Activated CD4-positive, CD25-positive, alpha-beta regulatory T cell treated with anti-CD3 and anti-CD28 coated beads, Interleukin-2, amount 50 U/mL, for 24 hours (primary cell): ENCODE data around the gene TEX9.
"Not testable (repeated sequence)": the region's sequence is repeated elsewhere in the genome, so short reads cannot be mapped to it uniquely, and the experiment has no call there.

Experiments
- ATAC-seq, 2 donors: fragments of 150-1000 bp; cut with Tn5 transposase; one replicate each; pipeline ENCODE4 v1.10.0; 2021; ENCODE audit warnings: mild to moderate bottlenecking in 1 of 2, moderate library complexity in 1 of 2

The TEX9 gene

GRCh38 chr15:56365075-56365711, at the start of gene TEX9:
TSS of gene TEX9 (plus strand) at chr15:56365426. CDS start at chr15:56365451, 25 bp downstream.
- ATAC-seq: peak; percentile 90 to 91

GRCh38 chr15:56316561-56316960, 48.7 kb upstream of the TEX9 start:
- not testable (repeated sequence) for ATAC-seq

GRCh38 chr15:56320316-56320715, 44.9 kb upstream of the TEX9 start:
- ATAC-seq: no peak

- no peak for ATAC-seq
Observed at GRCh38 chr15:56320861-56321260, 44.4 kb upstream of the TEX9 start.

GRCh38 chr15:56322444-56322843, 42.8 kb upstream of the TEX9 start:
- no peak for ATAC-seq

- ATAC-seq: no peak
Observed at GRCh38 chr15:56323435-56323834, 41.8 kb upstream of the TEX9 start.

- ATAC-seq: no peak
Observed at GRCh38 chr15:56325186-56325585, 40.0 kb upstream of the TEX9 start.

- ATAC-seq: no peak
Observed at GRCh38 chr15:56327721-56328502, 37.3 kb upstream of the TEX9 start.

- no peak for ATAC-seq
Observed at GRCh38 chr15:56337084-56337725, 28.0 kb upstream of the TEX9 start.

GRCh38 chr15:56339594-56339993, 25.6 kb upstream of the TEX9 start:
- ATAC-seq: no peak

- no peak for ATAC-seq
Observed at GRCh38 chr15:56341201-56341600, 24.0 kb upstream of the TEX9 start.

- no peak for ATAC-seq
Observed at GRCh38 chr15:56342653-56343052, 22.6 kb upstream of the TEX9 start.

GRCh38 chr15:56343879-56344278, 21.3 kb upstream of the TEX9 start:
- ATAC-seq: no peak

GRCh38 chr15:56344336-56344735, 20.9 kb upstream of the TEX9 start:
- ATAC-seq: no peak

- ATAC-seq: no peak
Observed at GRCh38 chr15:56346414-56346813, 18.8 kb upstream of the TEX9 start.

- no peak for ATAC-seq
Observed at GRCh38 chr15:56349554-56349953, 15.7 kb upstream of the TEX9 start.

GRCh38 chr15:56351353-56351752, 13.9 kb upstream of the TEX9 start:
- no peak for ATAC-seq

GRCh38 chr15:56351957-56352506, 13.2 kb upstream of the TEX9 start:
- no peak for ATAC-seq

GRCh38 chr15:56353119-56353518, 12.1 kb upstream of the TEX9 start:
- ATAC-seq: no peak

GRCh38 chr15:56353740-56354139, 11.5 kb upstream of the TEX9 start:
- ATAC-seq: no peak

GRCh38 chr15:56356616-56357015, 8.6 kb upstream of the TEX9 start:
- ATAC-seq: peak in 1 of 2 donors; percentile 38

- ATAC-seq: no peak
Observed at GRCh38 chr15:56358604-56359003, 6.6 kb upstream of the TEX9 start.

- ATAC-seq: no peak
Observed at GRCh38 chr15:56361987-56362386, 3.2 kb upstream of the TEX9 start.

- no peak for ATAC-seq
Observed at GRCh38 chr15:56366211-56366610, 985 bp downstream of the TEX9 start.
